Urinary bladder (tissue), 4 donors: ENCODE results near the gene CMTM4. TPM values are rescaled to one million over a fixed set of nuclear protein-coding genes. Genes with fewer than 3 reads are reported as not detected.
"Not testable (repeated sequence)": the region's sequence is repeated elsewhere in the genome, so short reads cannot be mapped to it uniquely, and the experiment has no call there.

Experiments used
- DNase-seq: peaks from one replicate; pipeline ENCODE4 v3.0.0-alpha.2; 2015; ENCODE audit errors: extremely low spot score
- H3K27ac ChIP-seq: one replicate; pipeline ENCODE4 v1.5.1; 2013; ENCODE audit warnings: low read depth, mild to moderate bottlenecking, moderate library complexity
- H3K36me3 ChIP-seq: one replicate; pipeline ENCODE4 v1.6.1; 2013; ENCODE audit warnings: mild to moderate bottlenecking, moderate library complexity; ENCODE audit not compliant: insufficient read depth
- H3K4me1 ChIP-seq: one replicate; pipeline ENCODE4 v1.6.1; 2013; ENCODE audit warnings: mild to moderate bottlenecking, moderate library complexity; ENCODE audit not compliant: insufficient read depth
- H3K4me3 ChIP-seq: one replicate; pipeline ENCODE4 v1.5.1; 2013; ENCODE audit warnings: low read depth, low read length
- WGBS: extraction: QIAGEN DNeasy Blood & Tissue Kit; methylation state at CpG from one replicate; pipeline ENCODE4 v1.1.7; 2013; 5-methylcytosine and 5-hydroxymethylcytosine counted together
- polyA plus RNA-seq: library from polyadenylated mRNA; stranded (reverse); fragments of 200-250 nt; gene quantifications from one replicate; pipeline ENCODE4 v1.2.3, GENCODE V29; 2013
- total RNA-seq: library from RNA; depleted of rRNA; stranded (reverse); fragments of >200 nt; gene quantifications from one replicate; pipeline ENCODE4 v1.2.3, GENCODE V29; 2014
- donor health status: healthy with polysubstance abuse.
- donor health status: healthy.

The CMTM4 gene
- total and polyA plus RNA-seq, 2 donors: 8.9 to 17.8 TPM

GRCh38 chr16:66603537-66604375, 92.8 kb downstream of the CMTM4 start:
- Histone ChIP-seq H3K4me3 (peak overlapping the region; percentile 74), H3K36me3 (no peaks in the 10 kb centered on the region), H3K27ac (peak overlapping the region; percentile 70), H3K4me1 (no peaks in the 10 kb centered on the region)
- 6% methylated on average over 32 of the region's 32 CpGs for WGBS
- peak; percentile 57 for DNase-seq

GRCh38 chr16:66601471-66601870, 95.1 kb downstream of the CMTM4 start:
- DNase-seq: no peak
- WGBS: 96% methylated on average over 5 of the region's 5 CpGs
- Histone ChIP-seq H3K27ac (no peak overlapping the region), H3K36me3 (no peaks in the 10 kb centered on the region), H3K4me3 (no peak overlapping the region), H3K4me1 (no peaks in the 10 kb centered on the region)

- H3K27ac ChIP-seq: no peak overlapping the region
- H3K36me3 ChIP-seq: no peaks in the 10 kb centered on the region
- H3K4me1 ChIP-seq: no peaks in the 10 kb centered on the region
- H3K4me3 ChIP-seq: no peak overlapping the region
- DNase-seq: no peak
- 98% methylated on average over 1 of the region's 1 CpG for WGBS
These were observed 96.1 kb downstream of the CMTM4 start for GRCh38 chr16:66600477-66600876.

GRCh38 chr16:66599726-66600125, 96.8 kb downstream of the CMTM4 start:
- no peak overlapping the region for H3K27ac ChIP-seq
- no peak overlapping the region for H3K4me3 ChIP-seq
- no peak for DNase-seq
- 91% methylated on average over 4 of the region's 4 CpGs for WGBS
- no peaks in the 10 kb centered on the region for H3K36me3 ChIP-seq
- H3K4me1 ChIP-seq: no peaks in the 10 kb centered on the region

- no peak overlapping the region for H3K4me3 ChIP-seq
- WGBS: 75% methylated on average over 3 of the region's 3 CpGs
- no peak for DNase-seq
- H3K4me1 ChIP-seq: no peaks in the 10 kb centered on the region
- H3K36me3 ChIP-seq: no peaks in the 10 kb centered on the region
- no peak overlapping the region for H3K27ac ChIP-seq
These were observed 98.4 kb downstream of the CMTM4 start for GRCh38 chr16:66598111-66598510.

GRCh38 chr16:66596986-66597848, 99.3 kb downstream of the CMTM4 start:
- no peak for DNase-seq
- no peak overlapping the region for H3K27ac ChIP-seq
- H3K4me1 ChIP-seq: no peaks in the 10 kb centered on the region
- WGBS: 87% methylated on average over 5 of the region's 5 CpGs
- no peaks in the 10 kb centered on the region for H3K36me3 ChIP-seq
- H3K4me3 ChIP-seq: no peak overlapping the region

- DNase-seq, H3K4me3 ChIP-seq, H3K4me1 ChIP-seq, H3K27ac ChIP-seq, H3K36me3 ChIP-seq: not testable (repeated sequence)
- 99% methylated on average over 4 of the region's 4 CpGs for WGBS
These were observed 100.0 kb downstream of the CMTM4 start for GRCh38 chr16:66596559-66596958.

GRCh38 chr16:66594739-66595138, 101.8 kb downstream of the CMTM4 start:
- H3K4me1 ChIP-seq: no peaks in the 10 kb centered on the region
- no peak overlapping the region for H3K27ac ChIP-seq
- DNase-seq: no peak
- H3K36me3 ChIP-seq: no peaks in the 10 kb centered on the region
- H3K4me3 ChIP-seq: no peak overlapping the region
- 71% methylated on average over 7 of the region's 7 CpGs for WGBS

GRCh38 chr16:66592814-66593213, 103.7 kb downstream of the CMTM4 start:
- Histone ChIP-seq H3K4me1 (no peaks in the 10 kb centered on the region), H3K27ac (no peak overlapping the region), H3K4me3 (no peak overlapping the region), H3K36me3 (no peaks in the 10 kb centered on the region)
- DNase-seq: no peak
- WGBS: 98% methylated on average over 3 of the region's 3 CpGs

- DNase-seq: no peak
- Histone ChIP-seq H3K4me3 (no peak overlapping the region), H3K4me1 (no peaks in the 10 kb centered on the region), H3K27ac (no peak overlapping the region), H3K36me3 (no peaks in the 10 kb centered on the region)
- WGBS: 80% methylated on average over 3 of the region's 3 CpGs
These were observed 104.3 kb downstream of the CMTM4 start for GRCh38 chr16:66592241-66592640.

- Histone ChIP-seq H3K4me1 (no peaks in the 10 kb centered on the region), H3K27ac (no peak overlapping the region), H3K4me3 (no peak overlapping the region), H3K36me3 (no peaks in the 10 kb centered on the region)
- no peak for DNase-seq
- WGBS: 92% methylated on average over 4 of the region's 4 CpGs
These were observed 105.5 kb downstream of the CMTM4 start for GRCh38 chr16:66591018-66591417.

- Histone ChIP-seq H3K4me3 (no peak overlapping the region), H3K4me1 (no peaks in the 10 kb centered on the region), H3K27ac (no peak overlapping the region), H3K36me3 (no peaks in the 10 kb centered on the region)
- no peak for DNase-seq
- WGBS: 81% methylated on average over 8 of the region's 8 CpGs
These were observed 106.2 kb downstream of the CMTM4 start for GRCh38 chr16:66590322-66590721.

- no peak overlapping the region for H3K27ac ChIP-seq
- no peak overlapping the region for H3K4me3 ChIP-seq
- H3K4me1 ChIP-seq: no peaks in the 10 kb centered on the region
- no peak for DNase-seq
- no peaks in the 10 kb centered on the region for H3K36me3 ChIP-seq
- WGBS: 92% methylated on average over 8 of the region's 8 CpGs
These were observed 107.4 kb downstream of the CMTM4 start for GRCh38 chr16:66588981-66589713.
